Right lobe of liver (tissue), 4 donors: ENCODE data around the gene PIK3C2G.

Experiments
- CTCF ChIP-seq, 4 donors: fragments of 200-600 bp in 3 of 4; fragments of 450-650 bp in 1 of 4; IDR thresholded peaks; one replicate each; pipeline versions ENCODE4 v1.5.1 to v1.8.0; 2016 to 2022; ENCODE audit warnings: antibody characterized with exemption in 4 of 4, mild to moderate bottlenecking in 2 of 4
- POLR2A ChIP-seq: fragments of 450-650 bp; IDR thresholded peaks from one replicate; pipeline ENCODE4 v1.6.1; 2017; ENCODE audit warnings: antibody characterized with exemption, mild to moderate bottlenecking
- donor health status: DM: no; HTN: no; CAD: no.
- donor health status: DM: no; HTN: no; CAD: no.
- donor health status: DM: no; HTN: yes; CAD: no.

- TF ChIP-seq CTCF (IDR thresholded peaks at IDR 0.05) (no peak), POLR2A (no peak)
Observed at GRCh38 chr12:18261906-18262305, 588 bp downstream of the PIK3C2G start.
